IMR-90 (cell line): ENCODE results near the gene GIMAP5.

Source experiments
- BHLHE40 ChIP-seq: fragments of 150-350 bp; IDR thresholded peaks from 2 replicates; pipeline ENCODE4 v1.6.1; 2016; ENCODE audit warnings: mild to moderate bottlenecking, low read depth, low read length
- CEBPB ChIP-seq: IDR thresholded peaks from 2 replicates; pipeline ENCODE4 v1.6.1; 2012; ENCODE audit warnings: low read depth, low read length, improper control_type of control experiment
- CTCF ChIP-seq: conservative IDR thresholded peaks from 2 replicates; pipeline ENCODE4 v1.5.1; 2012; ENCODE audit warnings: mild to moderate bottlenecking, low read depth, low read length, improper control_type of control experiment
- MAZ ChIP-seq: IDR thresholded peaks from 2 replicates; pipeline ENCODE4 v1.6.1; 2012; ENCODE audit warnings: low read depth, mild to moderate bottlenecking, low read length, improper control_type of control experiment, moderate library complexity, borderline replicate concordance
- POLR2A ChIP-seq: IDR thresholded peaks from 2 replicates; pipeline ENCODE4 v1.6.1; 2012; ENCODE audit warnings: mild to moderate bottlenecking, low read depth, low read length
- RFX5 ChIP-seq: IDR thresholded peaks from 2 replicates; pipeline ENCODE4 v1.8.0; 2012; ENCODE audit warnings: low read depth, mild to moderate bottlenecking, low read length, moderate library complexity
- SMC3 ChIP-seq: fragments of 150-350 bp; IDR thresholded peaks from 2 replicates; pipeline ENCODE4 v1.6.1; 2016; ENCODE audit warnings: low read depth, mild to moderate bottlenecking, antibody characterized with exemption, low read length, moderate library complexity
- USF2 ChIP-seq: fragments of 150-350 bp; IDR thresholded peaks from 2 replicates; pipeline ENCODE4 v1.6.1; 2017; ENCODE audit warnings: mild to moderate bottlenecking, antibody characterized with exemption, low read length, low read depth

- no peak for TF ChIP-seq CTCF
- no peak for TF ChIP-seq POLR2A
- no peak for TF ChIP-seq BHLHE40
- no peak for TF ChIP-seq SMC3
- TF ChIP-seq MAZ, result no peak
- TF ChIP-seq CEBPB, result no peak
- no peak for TF ChIP-seq RFX5
- TF ChIP-seq USF2, result no peak
Measured at GRCh38 chr7:150722431-150722931, 14.7 kb upstream of the GIMAP5 start.
